SH-SY5Y (cell line): ENCODE measurements around the gene TMED1.

Source experiments
- GATA2 ChIP-seq: IDR thresholded peaks from 2 replicates; pipeline ENCODE4 v1.6.1; 2011; ENCODE audit warnings: mild to moderate bottlenecking, low read depth, low read length
- GATA3 ChIP-seq: IDR thresholded peaks from 2 replicates; pipeline ENCODE4 v1.6.1; 2011; ENCODE audit warnings: low read depth, mild to moderate bottlenecking, low read length, moderate library complexity

DNA sequence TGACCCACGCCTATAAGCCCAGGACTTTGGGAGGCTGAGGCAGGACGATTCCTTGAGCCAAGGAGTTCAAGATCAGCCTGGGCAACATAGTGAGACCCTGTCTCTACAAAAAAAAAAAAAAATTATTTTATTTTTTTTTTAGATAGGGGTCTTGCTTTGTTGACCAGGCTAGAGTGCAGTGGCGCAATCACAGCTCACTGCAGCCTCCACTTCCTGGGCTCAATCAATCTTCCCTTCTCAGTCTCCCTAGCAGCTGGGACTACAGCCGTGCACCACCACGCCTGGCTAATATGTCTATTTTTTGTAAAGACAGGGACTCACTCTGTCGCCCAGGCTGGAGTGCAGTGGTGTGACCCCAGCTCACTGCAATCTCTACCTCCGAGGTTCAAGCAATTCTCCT is 16.9 kb upstream of the TMED1 start:
- no peak for TF ChIP-seq GATA2
- TF ChIP-seq GATA3, result no peak
